ENCODE data around the gene C5orf24. TPM values are rescaled to one million over a fixed set of nuclear protein-coding genes. Genes with fewer than 3 reads are reported as not detected.
"Not testable (repeated sequence)": the region's sequence is repeated elsewhere in the genome, so short reads cannot be mapped to it uniquely, and the experiment has no call there.

The C5orf24 gene
- total and polyA plus RNA-seq, 5 donors: 16.4 to 34.1 (median 30.4) TPM

DNA sequence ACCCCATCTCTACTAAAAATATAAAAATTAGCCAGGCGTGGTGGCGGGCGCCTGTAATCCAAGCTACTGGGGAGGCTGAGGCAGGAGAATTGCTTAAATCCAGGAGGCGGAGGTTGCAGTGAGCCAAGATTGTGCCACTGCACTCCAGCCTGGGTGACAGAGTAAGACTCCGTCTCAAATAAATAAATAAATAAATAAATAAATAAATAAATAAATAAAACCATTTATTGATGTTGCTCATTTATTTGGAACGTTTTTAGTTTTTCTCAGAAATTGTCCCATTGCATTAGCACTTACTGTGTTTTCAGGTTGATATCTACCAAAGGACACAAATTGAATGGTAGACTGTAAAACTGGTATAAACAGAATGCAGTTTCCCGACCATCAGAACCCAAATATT lies 10.7 kb downstream of the C5orf24 start:
- 95% methylated on average over 7 of the region's 7 CpGs for WGBS
- H3K9me3 ChIP-seq (ENCODE audit: control insufficient read depth, low read length); H3K27me3 ChIP-seq (ENCODE audit: control insufficient read depth, insufficient read depth); intact Hi-C loops (cut with DNase I); H3K4me1 ChIP-seq (ENCODE audit: control insufficient read depth, insufficient read depth, low read length); H3K4me3 ChIP-seq (ENCODE audit: low read length); H3K27ac ChIP-seq (ENCODE audit: low read length); ATAC-seq; DNase-seq: not testable (repeated sequence)

DNA sequence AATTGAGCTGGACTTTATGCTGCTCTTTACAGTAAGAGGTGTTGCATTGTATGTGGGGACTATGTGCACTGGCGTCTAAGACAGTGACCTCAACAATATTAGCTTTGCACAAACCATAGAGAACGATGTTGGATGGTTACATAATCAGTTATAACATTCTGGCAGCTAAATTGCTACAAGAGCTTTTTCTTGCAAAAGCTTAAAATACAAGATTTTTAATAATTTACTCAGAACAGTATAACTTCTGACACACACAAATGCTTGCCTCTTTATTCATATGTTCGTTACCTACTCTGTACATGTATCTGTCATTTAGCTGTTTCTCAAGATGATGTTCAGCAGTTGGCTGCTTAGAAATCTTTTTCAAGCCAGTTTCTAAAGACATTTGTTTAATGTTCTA lies 11.6 kb downstream of the C5orf24 start:
- intact Hi-C loops (cut with DNase I): no loop called here
- no peaks in the 10 kb centered on the region for H3K4me1 ChIP-seq (ENCODE audit: control insufficient read depth, insufficient read depth, low read length)
- DNase-seq: no peak
- no peak overlapping the region for H3K4me3 ChIP-seq (ENCODE audit: low read length)
- 63% methylated on average over 3 of the region's 3 CpGs for WGBS
- no peaks in the 10 kb centered on the region for H3K9me3 ChIP-seq (ENCODE audit: control insufficient read depth, low read length)
- no peaks in the 10 kb centered on the region for H3K27me3 ChIP-seq (ENCODE audit: control insufficient read depth, insufficient read depth)
- H3K27ac ChIP-seq (ENCODE audit: low read length): no peak overlapping the region
- ATAC-seq: no peak

GRCh38 chr5:134864707-134865106 lies 18.9 kb downstream of the C5orf24 start:
- Histone ChIP-seq H3K9me3 (ENCODE audit: control insufficient read depth, low read length) (no peaks in the 10 kb centered on the region), H3K4me1 (ENCODE audit: control insufficient read depth, insufficient read depth, low read length) (no peaks in the 10 kb centered on the region), H3K27ac (ENCODE audit: low read length) (no peak overlapping the region), H3K27me3 (ENCODE audit: control insufficient read depth, insufficient read depth) (no peaks in the 10 kb centered on the region), H3K4me3 (ENCODE audit: low read length) (no peak overlapping the region)
- ATAC-seq: no peak
- 94% methylated on average over 2 of the region's 2 CpGs for WGBS
- no peak for DNase-seq
- intact Hi-C loops (cut with DNase I): no loop called here

GRCh38 chr5:134873494-134873893 lies 27.7 kb downstream of the C5orf24 start:
- WGBS: 87% methylated on average over 6 of the region's 6 CpGs
- H3K4me3 ChIP-seq (ENCODE audit: low read length): peak overlapping the region; percentile 78
- no peaks in the 10 kb centered on the region for H3K9me3 ChIP-seq (ENCODE audit: control insufficient read depth, low read length)
- DNase-seq (no peak), ATAC-seq (no peak)
- no peaks in the 10 kb centered on the region for H3K27me3 ChIP-seq (ENCODE audit: control insufficient read depth, insufficient read depth)
- intact Hi-C loops (cut with DNase I): no loop called here
- H3K27ac ChIP-seq (ENCODE audit: low read length): peak overlapping the region; percentile 96
- peaks cover 3% of the 10 kb centered on the region for H3K4me1 ChIP-seq (ENCODE audit: control insufficient read depth, insufficient read depth, low read length)

DNA sequence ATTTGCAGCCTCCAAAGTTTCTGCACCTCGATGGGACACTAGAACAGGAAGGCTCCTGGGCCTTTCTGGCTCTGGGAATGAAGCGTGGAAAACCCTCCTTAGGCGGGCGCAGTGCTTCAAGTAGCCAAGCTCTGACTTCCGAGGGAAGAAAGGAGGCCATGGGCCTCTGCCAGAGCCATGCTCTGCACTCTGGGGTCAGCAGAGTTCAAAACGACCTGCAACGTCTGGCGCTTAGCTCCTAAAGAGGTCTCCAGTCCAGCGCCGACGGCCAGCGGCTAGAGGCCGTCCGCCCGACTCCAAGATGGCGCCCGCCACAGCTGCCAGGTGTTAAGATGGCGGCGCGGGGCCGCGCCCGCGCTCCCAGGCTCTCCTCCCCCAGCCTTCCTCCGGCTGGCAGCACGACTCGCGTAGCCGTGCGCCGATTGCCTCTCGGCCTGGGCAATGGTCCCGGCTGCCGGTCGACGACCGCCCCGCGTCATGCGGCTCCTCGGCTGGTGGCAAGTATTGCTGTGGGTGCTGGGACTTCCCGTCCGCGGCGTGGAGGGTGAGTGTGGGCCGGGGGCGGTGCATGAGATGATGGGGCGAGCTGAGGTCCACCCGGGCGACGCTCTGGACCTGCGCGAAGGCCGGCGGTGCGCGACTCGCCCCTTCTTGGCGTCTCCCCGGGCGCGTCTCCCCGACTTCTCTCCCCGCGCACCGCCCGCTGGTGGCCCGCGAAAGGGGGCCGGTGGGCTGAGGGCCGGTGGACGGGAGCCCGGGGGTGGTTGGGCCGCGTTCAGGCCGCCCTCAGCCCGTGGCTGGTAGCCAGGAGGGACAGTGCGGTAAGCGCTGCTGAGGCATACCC lies 28.4 kb downstream of the C5orf24 start, which contains the start of gene TXNDC15:
TSS of gene TXNDC15 (plus strand) at position 385 of the 844 bp plus-strand sequence. CDS start at position 442, 57 bp downstream.
- 3% methylated on average over 79 of the region's 79 CpGs for WGBS
- Histone ChIP-seq H3K4me3 (ENCODE audit: low read length) (peak within 1 kb of the TSS; percentile 78), H3K4me1 (ENCODE audit: control insufficient read depth, insufficient read depth, low read length) (peaks cover 3% of the 10 kb centered on the region), H3K9me3 (ENCODE audit: control insufficient read depth, low read length) (no peaks in the 10 kb centered on the region), H3K27me3 (ENCODE audit: control insufficient read depth, insufficient read depth) (no peaks in the 10 kb centered on the region), H3K27ac (ENCODE audit: low read length) (peak within 1 kb of the TSS; percentile 96)
- intact Hi-C loops (cut with DNase I): no loop called here
- ATAC-seq (peak; percentile 97 to 98), DNase-seq (peak; percentile 90 to 97 (median 96))

- ATAC-seq: peak; percentile 73 to 81
- WGBS: 7% methylated on average over 20 of the region's 20 CpGs
- intact Hi-C loops (cut with DNase I): no loop called here
Measured at GRCh38 chr5:134874831-134875655, 29.3 kb downstream of the C5orf24 start.

GRCh38 chr5:134877159-134877558 lies 31.4 kb downstream of the C5orf24 start:
- ATAC-seq: no peak
- H3K27ac ChIP-seq (ENCODE audit: low read length): no peak overlapping the region
- H3K27me3 ChIP-seq (ENCODE audit: control insufficient read depth, insufficient read depth): no peaks in the 10 kb centered on the region
- no peaks in the 10 kb centered on the region for H3K9me3 ChIP-seq (ENCODE audit: control insufficient read depth, low read length)
- H3K4me1 ChIP-seq (ENCODE audit: control insufficient read depth, insufficient read depth, low read length): peaks cover 3% of the 10 kb centered on the region
- DNase-seq: no peak
- intact Hi-C loops (cut with DNase I): no loop called here
- no peak overlapping the region for H3K4me3 ChIP-seq (ENCODE audit: low read length)

More at GRCh38 chr5:134874831-134875655, 29.3 kb downstream of the C5orf24 start:
- H3K4me3 ChIP-seq (ENCODE audit: low read length): peak overlapping the region; percentile 78
- peak; percentile 76 to 86 (median 77) for DNase-seq
- no peaks in the 10 kb centered on the region for H3K27me3 ChIP-seq (ENCODE audit: control insufficient read depth, insufficient read depth)
- H3K4me1 ChIP-seq (ENCODE audit: control insufficient read depth, insufficient read depth, low read length): peaks cover 3% of the 10 kb centered on the region
- H3K9me3 ChIP-seq (ENCODE audit: control insufficient read depth, low read length): no peaks in the 10 kb centered on the region
- peak overlapping the region; percentile 96 for H3K27ac ChIP-seq (ENCODE audit: low read length)

GRCh38 chr5:134878403-134878802 lies 32.6 kb downstream of the C5orf24 start:
- ATAC-seq: no peak
- DNase-seq: no peak
- Histone ChIP-seq H3K9me3 (ENCODE audit: control insufficient read depth, low read length) (no peaks in the 10 kb centered on the region), H3K4me3 (ENCODE audit: low read length) (no peak overlapping the region), H3K27me3 (ENCODE audit: control insufficient read depth, insufficient read depth) (no peaks in the 10 kb centered on the region), H3K27ac (ENCODE audit: low read length) (no peak overlapping the region), H3K4me1 (ENCODE audit: control insufficient read depth, insufficient read depth, low read length) (peaks cover 3% of the 10 kb centered on the region)
- 83% methylated on average over 3 of the region's 3 CpGs for WGBS
- intact Hi-C loops (cut with DNase I): no loop called here

GRCh38 chr5:134879456-134879855 lies 33.7 kb downstream of the C5orf24 start:
- Histone ChIP-seq H3K27ac (ENCODE audit: low read length) (peak overlapping the region; percentile 16), H3K27me3 (ENCODE audit: control insufficient read depth, insufficient read depth) (no peaks in the 10 kb centered on the region), H3K4me1 (ENCODE audit: control insufficient read depth, insufficient read depth, low read length) (peaks cover 3% of the 10 kb centered on the region), H3K9me3 (ENCODE audit: control insufficient read depth, low read length) (no peaks in the 10 kb centered on the region), H3K4me3 (ENCODE audit: low read length) (no peak overlapping the region)
- 71% methylated on average over 3 of the region's 3 CpGs for WGBS
- ATAC-seq (no peak), DNase-seq (no peak)
- intact Hi-C loops (cut with DNase I): no loop called here

DNA sequence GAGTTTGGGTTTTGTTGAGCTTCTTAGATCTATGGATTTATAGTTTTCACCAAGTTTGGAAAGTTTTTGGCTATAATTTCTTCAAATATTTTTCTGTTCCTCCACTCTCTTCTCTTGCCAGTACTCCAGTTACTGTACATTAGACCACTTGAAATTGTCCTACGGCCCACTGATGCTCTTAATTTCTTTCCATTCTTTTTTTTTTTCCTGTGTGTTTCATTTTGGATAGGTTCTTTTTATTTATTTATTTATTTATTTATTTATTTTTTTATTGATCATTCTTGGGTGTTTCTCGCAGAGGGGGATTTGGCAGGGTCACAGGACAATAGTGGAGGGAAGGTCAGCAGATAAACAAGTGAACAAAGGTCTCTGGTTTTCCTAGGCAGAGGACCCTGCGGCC lies 35.2 kb downstream of the C5orf24 start:
- ATAC-seq; H3K4me3 ChIP-seq (ENCODE audit: low read length); H3K9me3 ChIP-seq (ENCODE audit: control insufficient read depth, low read length); H3K27ac ChIP-seq (ENCODE audit: low read length); DNase-seq; intact Hi-C loops (cut with DNase I); H3K27me3 ChIP-seq (ENCODE audit: control insufficient read depth, insufficient read depth); H3K4me1 ChIP-seq (ENCODE audit: control insufficient read depth, insufficient read depth, low read length): not testable (repeated sequence)
- 75% methylated on average over 2 of the region's 3 CpGs for WGBS

- peak in 1 of 3 donors; percentile 62 for DNase-seq
- H3K9me3 ChIP-seq (ENCODE audit: control insufficient read depth, low read length); ATAC-seq; H3K4me3 ChIP-seq (ENCODE audit: low read length); H3K27ac ChIP-seq (ENCODE audit: low read length); intact Hi-C loops (cut with DNase I); H3K4me1 ChIP-seq (ENCODE audit: control insufficient read depth, insufficient read depth, low read length); H3K27me3 ChIP-seq (ENCODE audit: control insufficient read depth, insufficient read depth): not testable (repeated sequence)
- WGBS: 98% methylated on average over 26 of the region's 30 CpGs
Measured at GRCh38 chr5:134881711-134882110, 35.9 kb downstream of the C5orf24 start.

All from right cardiac atrium (tissue), 5 donors.